Measurements from ENCODE around the gene CNPY2.

CNPY2 gene

DNA sequence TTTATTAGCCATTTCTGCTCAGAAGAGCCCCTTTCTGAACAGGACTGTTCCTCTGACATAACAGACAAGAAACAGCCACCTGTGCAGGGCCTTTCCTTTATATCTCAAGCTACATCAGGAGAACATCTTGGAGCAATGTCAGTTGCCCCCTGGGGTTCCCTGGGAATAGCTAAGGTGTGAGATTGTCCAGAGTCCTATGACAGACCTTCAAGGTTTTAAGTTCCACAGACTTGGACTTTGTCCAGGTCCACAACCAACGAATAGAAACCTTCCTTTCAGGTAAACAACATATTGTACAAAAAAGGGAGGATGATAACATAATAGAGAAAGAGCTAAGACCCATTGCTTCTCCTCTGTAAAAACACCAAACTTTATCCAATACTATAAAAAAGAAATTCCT lies 25.8 kb upstream of the CNPY2 start:
- TF ChIP-seq MAX (IDR thresholded peaks at IDR 0.05) = no peak
- TF ChIP-seq YY1 (IDR thresholded peaks at IDR 0.05; ENCODE audit: low read depth) = no peak
- no peak for TF ChIP-seq CREB1 (IDR thresholded peaks at IDR 0.05; ENCODE audit: low read depth)
- TF ChIP-seq, protein P1, sequence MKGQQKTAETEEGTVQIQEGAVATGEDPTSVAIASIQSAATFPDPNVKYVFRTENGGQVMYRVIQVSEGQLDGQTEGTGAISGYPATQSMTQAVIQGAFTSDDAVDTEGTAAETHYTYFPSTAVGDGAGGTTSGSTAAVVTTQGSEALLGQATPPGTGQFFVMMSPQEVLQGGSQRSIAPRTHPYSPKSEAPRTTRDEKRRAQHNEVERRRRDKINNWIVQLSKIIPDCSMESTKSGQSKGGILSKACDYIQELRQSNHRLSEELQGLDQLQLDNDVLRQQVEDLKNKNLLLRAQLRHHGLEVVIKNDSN (IDR thresholded peaks at IDR 0.05) = no peak
- no peak for TF ChIP-seq TCF12 (IDR thresholded peaks at IDR 0.05; ENCODE audit: low read depth)
- TF ChIP-seq EP300 (IDR thresholded peaks at IDR 0.05; ENCODE audit: borderline replicate concordance) = no peak
- no peak for TF ChIP-seq RAD21 (IDR thresholded peaks at IDR 0.05; ENCODE audit: low read depth)
- no peak for TF ChIP-seq TEAD4 (IDR thresholded peaks at IDR 0.05)
- TF ChIP-seq ZBTB7A (IDR thresholded peaks at IDR 0.05; ENCODE audit: low read depth) = no peak
- TF ChIP-seq, protein P2, sequence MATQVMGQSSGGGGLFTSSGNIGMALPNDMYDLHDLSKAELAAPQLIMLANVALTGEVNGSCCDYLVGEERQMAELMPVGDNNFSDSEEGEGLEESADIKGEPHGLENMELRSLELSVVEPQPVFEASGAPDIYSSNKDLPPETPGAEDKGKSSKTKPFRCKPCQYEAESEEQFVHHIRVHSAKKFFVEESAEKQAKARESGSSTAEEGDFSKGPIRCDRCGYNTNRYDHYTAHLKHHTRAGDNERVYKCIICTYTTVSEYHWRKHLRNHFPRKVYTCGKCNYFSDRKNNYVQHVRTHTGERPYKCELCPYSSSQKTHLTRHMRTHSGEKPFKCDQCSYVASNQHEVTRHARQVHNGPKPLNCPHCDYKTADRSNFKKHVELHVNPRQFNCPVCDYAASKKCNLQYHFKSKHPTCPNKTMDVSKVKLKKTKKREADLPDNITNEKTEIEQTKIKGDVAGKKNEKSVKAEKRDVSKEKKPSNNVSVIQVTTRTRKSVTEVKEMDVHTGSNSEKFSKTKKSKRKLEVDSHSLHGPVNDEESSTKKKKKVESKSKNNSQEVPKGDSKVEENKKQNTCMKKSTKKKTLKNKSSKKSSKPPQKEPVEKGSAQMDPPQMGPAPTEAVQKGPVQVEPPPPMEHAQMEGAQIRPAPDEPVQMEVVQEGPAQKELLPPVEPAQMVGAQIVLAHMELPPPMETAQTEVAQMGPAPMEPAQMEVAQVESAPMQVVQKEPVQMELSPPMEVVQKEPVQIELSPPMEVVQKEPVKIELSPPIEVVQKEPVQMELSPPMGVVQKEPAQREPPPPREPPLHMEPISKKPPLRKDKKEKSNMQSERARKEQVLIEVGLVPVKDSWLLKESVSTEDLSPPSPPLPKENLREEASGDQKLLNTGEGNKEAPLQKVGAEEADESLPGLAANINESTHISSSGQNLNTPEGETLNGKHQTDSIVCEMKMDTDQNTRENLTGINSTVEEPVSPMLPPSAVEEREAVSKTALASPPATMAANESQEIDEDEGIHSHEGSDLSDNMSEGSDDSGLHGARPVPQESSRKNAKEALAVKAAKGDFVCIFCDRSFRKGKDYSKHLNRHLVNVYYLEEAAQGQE (IDR thresholded peaks at IDR 0.05; ENCODE audit: low read depth) = no peak
- no peak for TF ChIP-seq TAF1 (IDR thresholded peaks at IDR 0.05; ENCODE audit: low read depth)

GRCh38 chr12:56339158-56339422 lies 23.3 kb upstream of the CNPY2 start:
- no peak for TF ChIP-seq NFIC (IDR thresholded peaks at IDR 0.05)
- TF ChIP-seq, protein P1 (IDR thresholded peaks at IDR 0.05) = no peak

DNA sequence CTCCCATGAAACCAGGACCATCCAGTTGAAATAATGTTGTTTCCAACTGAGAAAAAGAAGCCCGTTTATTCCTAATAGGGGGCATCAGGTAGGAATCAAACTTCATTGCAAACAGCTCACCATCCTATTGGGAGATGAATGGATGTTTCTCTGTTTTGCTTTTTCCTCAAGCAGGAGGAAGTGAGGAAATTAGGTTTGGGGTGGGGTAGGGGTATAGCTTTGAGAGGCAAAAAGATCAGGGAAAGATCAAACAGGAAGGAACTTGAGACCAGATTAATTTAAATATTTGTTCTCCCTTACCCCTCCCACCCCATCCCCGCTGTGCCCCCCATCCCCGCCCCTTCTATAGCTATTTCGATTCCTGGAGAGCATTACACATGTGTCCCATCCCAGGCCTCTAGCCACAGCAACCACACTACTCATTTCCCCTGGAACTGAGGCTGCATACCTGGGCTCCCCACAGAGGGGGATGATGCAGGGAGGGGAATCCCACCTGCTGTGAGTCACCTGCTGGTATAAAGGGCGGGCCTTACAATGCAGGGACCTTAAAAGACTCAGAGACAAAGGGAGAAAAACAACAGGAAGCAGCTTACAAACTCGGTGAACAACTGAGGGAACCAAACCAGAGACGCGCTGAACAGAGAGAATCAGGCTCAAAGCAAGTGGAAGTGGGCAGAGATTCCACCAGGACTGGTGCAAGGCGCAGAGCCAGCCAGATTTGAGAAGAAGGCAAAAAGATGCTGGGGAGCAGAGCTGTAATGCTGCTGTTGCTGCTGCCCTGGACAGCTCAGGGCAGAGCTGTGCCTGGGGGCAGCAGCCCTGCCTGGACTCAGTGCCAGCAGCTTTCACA lies 22.7 kb upstream of the CNPY2 start, which contains the start of gene IL23A:
TSS of gene IL23A (plus strand) at position 577 of the 850 bp plus-strand sequence. CDS start at position 738, 161 bp downstream.
- TF ChIP-seq TEAD4 (IDR thresholded peaks at IDR 0.05) (0 out of 2 replicates have a peak, but pooled peaks have one; percentile 25), MAX (IDR thresholded peaks at IDR 0.05) (no peak)

DNA sequence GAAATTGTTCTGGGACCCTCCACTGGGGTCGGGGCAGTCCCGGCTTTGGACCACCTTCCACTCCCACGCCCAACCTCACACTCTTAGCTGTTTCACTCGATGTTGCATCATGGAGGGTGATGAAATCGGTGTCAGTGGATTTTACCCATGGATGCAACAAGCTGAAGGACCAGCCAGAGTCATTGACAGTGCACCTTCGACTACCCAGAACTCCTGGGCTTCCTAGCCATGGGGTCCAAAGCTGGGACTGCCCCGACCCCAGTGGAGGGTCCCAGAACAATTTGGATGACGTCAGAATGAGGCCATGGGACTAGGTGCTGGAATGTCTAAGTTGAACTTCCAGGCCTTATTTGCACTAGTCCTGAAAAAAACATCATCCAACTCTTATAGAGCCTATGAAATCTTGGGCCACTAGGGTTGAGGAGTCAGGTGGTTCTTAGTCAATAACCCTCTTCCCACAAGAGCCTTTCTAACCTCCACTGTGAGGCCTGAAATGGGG lies 22.0 kb upstream of the CNPY2 start:
- TF ChIP-seq TAF1 (IDR thresholded peaks at IDR 0.05; ENCODE audit: low read depth) (no peak), CEBPB (IDR thresholded peaks at IDR 0.05) (0 out of 2 replicates have a peak, but pooled peaks have one; percentile 3), TEAD4 (IDR thresholded peaks at IDR 0.05) (no peak)

- TF ChIP-seq TEAD4 (IDR thresholded peaks at IDR 0.05) (no peak), TCF12 (IDR thresholded peaks at IDR 0.05; ENCODE audit: low read depth) (no peak)
- TF ChIP-seq, protein P1 (IDR thresholded peaks at IDR 0.05) = no peak
Measured at GRCh38 chr12:56336361-56337167, 20.8 kb upstream of the CNPY2 start.

- TF ChIP-seq CREB1 (IDR thresholded peaks at IDR 0.05; ENCODE audit: low read depth) (no peak), NFIC (IDR thresholded peaks at IDR 0.05) (no peak), YY1 (IDR thresholded peaks at IDR 0.05; ENCODE audit: low read depth) (no peak), FOXM1 (IDR thresholded peaks at IDR 0.05; ENCODE audit: borderline replicate concordance, low read depth) (no peak), RAD21 (IDR thresholded peaks at IDR 0.05; ENCODE audit: low read depth) (no peak)
- TF ChIP-seq, protein P2 (IDR thresholded peaks at IDR 0.05; ENCODE audit: low read depth) = no peak
Measured at GRCh38 chr12:56334490-56334793, 18.7 kb upstream of the CNPY2 start.

Data from Ishikawa (cell line).